A673 (cell line): ENCODE measurements around the gene GUCY2F.

Experiments used
- EZH2 ChIP-seq: fragments of 200-600 bp; sonication (generic); IDR thresholded peaks from 2 replicates; pipeline ENCODE4 v1.6.1; 2017; ENCODE audit warnings: borderline replicate concordance, low read depth, mild to moderate bottlenecking, mixed read lengths, antibody characterized with exemption, low read length; ENCODE audit not compliant: poor library complexity, severe bottlenecking
- TF ChIP-seq, protein P1 (sequence below): fragments of 300-800, 200-600 bp; sonication (generic); conservative IDR thresholded peaks from 2 replicates; pipeline ENCODE4 v1.5.1; 2017; ENCODE audit warnings: low read depth, mild to moderate bottlenecking, antibody characterized with exemption, low read length, moderate library complexity, mixed read lengths

DNA sequence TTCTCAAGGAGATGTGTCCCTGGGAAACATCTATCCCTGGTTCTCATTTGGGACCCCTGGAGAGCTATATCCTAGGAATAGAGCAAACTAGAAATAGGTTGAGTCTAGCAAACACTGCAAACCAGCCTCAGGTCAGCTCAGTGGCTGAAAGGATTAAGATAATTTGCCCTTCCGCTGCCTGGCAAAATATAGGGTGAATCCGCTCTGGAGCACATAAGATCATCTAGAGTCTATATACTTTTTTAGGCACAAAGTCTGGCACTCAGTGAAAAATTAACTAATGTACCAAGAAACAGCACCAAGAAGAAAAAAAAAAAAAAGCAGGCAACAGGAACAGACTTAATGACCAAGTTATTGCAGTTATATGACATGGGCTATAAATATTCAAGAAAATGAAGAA lies 7.3 kb upstream of the GUCY2F start:
- TF ChIP-seq, protein P1, sequence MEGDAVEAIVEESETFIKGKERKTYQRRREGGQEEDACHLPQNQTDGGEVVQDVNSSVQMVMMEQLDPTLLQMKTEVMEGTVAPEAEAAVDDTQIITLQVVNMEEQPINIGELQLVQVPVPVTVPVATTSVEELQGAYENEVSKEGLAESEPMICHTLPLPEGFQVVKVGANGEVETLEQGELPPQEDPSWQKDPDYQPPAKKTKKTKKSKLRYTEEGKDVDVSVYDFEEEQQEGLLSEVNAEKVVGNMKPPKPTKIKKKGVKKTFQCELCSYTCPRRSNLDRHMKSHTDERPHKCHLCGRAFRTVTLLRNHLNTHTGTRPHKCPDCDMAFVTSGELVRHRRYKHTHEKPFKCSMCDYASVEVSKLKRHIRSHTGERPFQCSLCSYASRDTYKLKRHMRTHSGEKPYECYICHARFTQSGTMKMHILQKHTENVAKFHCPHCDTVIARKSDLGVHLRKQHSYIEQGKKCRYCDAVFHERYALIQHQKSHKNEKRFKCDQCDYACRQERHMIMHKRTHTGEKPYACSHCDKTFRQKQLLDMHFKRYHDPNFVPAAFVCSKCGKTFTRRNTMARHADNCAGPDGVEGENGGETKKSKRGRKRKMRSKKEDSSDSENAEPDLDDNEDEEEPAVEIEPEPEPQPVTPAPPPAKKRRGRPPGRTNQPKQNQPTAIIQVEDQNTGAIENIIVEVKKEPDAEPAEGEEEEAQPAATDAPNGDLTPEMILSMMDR: no peak
- TF ChIP-seq EZH2: no peak
